ENCODE results near the gene GAB3. TPM values are rescaled to one million over a fixed set of nuclear protein-coding genes. Genes with fewer than 3 reads are reported as not detected.
A peak's percentile ranks its signal among the peaks of the same experiment; 100 is the strongest.

Gene GAB3
- total RNA-seq, 4 donors from 2014 or later = 0.92 to 2.2 (median 1.1) TPM

DNA sequence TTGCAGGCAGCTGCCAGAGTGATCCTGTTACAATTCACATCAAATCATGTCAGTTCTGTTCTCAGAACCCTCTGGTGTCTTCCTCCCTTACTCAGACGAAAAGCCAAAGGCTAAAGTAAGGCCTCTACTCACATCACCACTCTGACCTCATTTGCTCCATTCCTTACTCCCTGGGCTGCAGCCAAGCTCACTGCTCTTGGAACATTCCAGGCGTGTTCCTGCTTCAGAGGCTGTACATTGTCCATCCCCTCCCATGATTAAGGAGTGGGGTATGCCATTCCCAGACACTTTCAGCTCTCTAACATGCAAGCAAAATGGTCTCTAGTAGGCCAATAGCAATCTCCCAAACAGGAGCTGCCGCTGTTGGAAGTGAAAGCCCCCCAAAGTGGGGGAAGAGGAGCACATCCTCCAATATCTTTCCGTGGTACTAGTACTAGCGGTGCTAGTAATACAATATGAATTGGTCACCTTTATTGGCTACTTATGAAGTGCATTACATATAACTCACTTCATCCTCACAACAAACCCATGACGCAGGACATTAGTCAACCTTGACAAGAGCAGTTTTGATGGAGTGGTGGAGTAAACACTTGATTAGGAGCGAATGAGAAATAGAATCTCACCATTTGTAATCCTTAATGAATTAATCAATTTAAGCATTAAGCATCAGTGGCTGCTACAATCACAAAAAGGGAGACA is 15.0 kb downstream of the GAB3 start:
- peak in 1 of 2 donors; percentile 53 for DNase-seq
- intact Hi-C loops (cut with DNase I; ENCODE audit: low total_unique reads) (no loop called here), in situ Hi-C loops (cut with MboI; ENCODE audit: low sequenced_read_pairs in 4 of 4) (no loop called here)
- Histone ChIP-seq H3K4me3 (no peak overlapping the region), H3K27ac (peak overlapping the region; percentile 40 to 70 (median 58)), H3K27me3 (no peaks in the 10 kb centered on the region), H3K36me3 (no peaks in the 10 kb centered on the region), H3K9me3 (no peaks in the 10 kb centered on the region), H3K4me1 (peaks cover 41 to 49% of the 10 kb centered on the region in 2 donors)
- ATAC-seq = peak in 1 of 2 donors; percentile 55
- no peak for TF ChIP-seq CTCF (IDR thresholded peaks at IDR 0.05 in 4 of 5, conservative IDR thresholded peaks at IDR 0.05 in 1 of 5)
- TF ChIP-seq POLR2A (IDR thresholded peaks at IDR 0.05) = no peak

DNA sequence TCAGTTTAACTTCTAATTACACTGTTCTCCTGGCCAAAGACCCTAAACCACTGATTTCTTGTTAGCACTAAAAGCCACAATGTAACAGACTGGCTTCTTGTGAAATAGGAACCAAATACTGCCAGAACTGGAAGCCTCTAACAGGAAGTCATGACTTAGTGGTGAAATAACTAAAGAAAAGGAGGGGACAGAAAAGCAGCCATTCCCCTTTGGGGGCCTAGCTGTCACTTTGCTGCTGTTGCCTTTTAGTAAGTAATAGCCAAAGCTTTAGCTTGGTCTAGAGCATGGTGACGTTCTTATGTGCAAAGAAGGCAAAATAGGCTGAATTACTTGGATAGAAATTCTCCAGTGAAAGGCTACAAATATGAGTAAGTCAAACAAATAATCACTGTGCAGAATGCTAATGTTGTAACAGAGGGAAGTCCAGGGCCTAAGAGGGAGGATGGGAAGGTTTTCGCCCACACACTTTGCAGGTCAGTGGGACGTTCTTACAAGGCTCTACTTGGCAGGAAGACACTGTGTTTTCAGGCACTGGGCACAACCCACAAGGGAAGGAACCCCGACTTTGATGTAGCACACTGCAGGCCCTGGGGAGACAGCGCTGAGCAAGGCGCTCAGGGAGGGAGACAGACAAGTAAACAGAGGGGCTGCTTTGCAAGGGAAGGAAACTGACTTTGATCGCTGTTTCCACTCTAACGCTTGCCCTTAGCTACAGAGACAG is 16.7 kb downstream of the GAB3 start:
- no peak for ATAC-seq
- H3K4me3 ChIP-seq = no peak overlapping the region
- in situ Hi-C loops (cut with MboI; ENCODE audit: low sequenced_read_pairs in 4 of 4) = no loop called here
- DNase-seq = no peak
- H3K9me3 ChIP-seq = no peaks in the 10 kb centered on the region
- peak overlapping the region; percentile 40 to 70 (median 56) for H3K27ac ChIP-seq
- no peaks in the 10 kb centered on the region for H3K36me3 ChIP-seq
- peaks cover 52 to 65% of the 10 kb centered on the region in 2 donors for H3K4me1 ChIP-seq
- TF ChIP-seq POLR2A (IDR thresholded peaks at IDR 0.05) = no peak
- TF ChIP-seq CTCF (IDR thresholded peaks at IDR 0.05 in 4 of 5, conservative IDR thresholded peaks at IDR 0.05 in 1 of 5) = no peak
- intact Hi-C loops (cut with DNase I; ENCODE audit: low total_unique reads) = no loop called here
- no peaks in the 10 kb centered on the region for H3K27me3 ChIP-seq

GRCh38 chrX:154733066-154733425 is 17.8 kb downstream of the GAB3 start:
- H3K27me3 ChIP-seq = no peaks in the 10 kb centered on the region
- in situ Hi-C loops (cut with MboI; ENCODE audit: low sequenced_read_pairs in 4 of 4) (no loop called here), intact Hi-C loops (cut with DNase I; ENCODE audit: low total_unique reads) (no loop called here)
- ATAC-seq = no peak
- TF ChIP-seq POLR2A (IDR thresholded peaks at IDR 0.05) (no peak), CTCF (IDR thresholded peaks at IDR 0.05 in 4 of 5, conservative IDR thresholded peaks at IDR 0.05 in 1 of 5) (no peak)
- peaks cover 61 to 70% of the 10 kb centered on the region in 2 donors for H3K4me1 ChIP-seq
- H3K36me3 ChIP-seq = no peaks in the 10 kb centered on the region
- DNase-seq = no peak
- H3K4me3 ChIP-seq = no peak overlapping the region
- peak overlapping the region; percentile 44 to 70 (median 59) for H3K27ac ChIP-seq
- no peaks in the 10 kb centered on the region for H3K9me3 ChIP-seq

DNA sequence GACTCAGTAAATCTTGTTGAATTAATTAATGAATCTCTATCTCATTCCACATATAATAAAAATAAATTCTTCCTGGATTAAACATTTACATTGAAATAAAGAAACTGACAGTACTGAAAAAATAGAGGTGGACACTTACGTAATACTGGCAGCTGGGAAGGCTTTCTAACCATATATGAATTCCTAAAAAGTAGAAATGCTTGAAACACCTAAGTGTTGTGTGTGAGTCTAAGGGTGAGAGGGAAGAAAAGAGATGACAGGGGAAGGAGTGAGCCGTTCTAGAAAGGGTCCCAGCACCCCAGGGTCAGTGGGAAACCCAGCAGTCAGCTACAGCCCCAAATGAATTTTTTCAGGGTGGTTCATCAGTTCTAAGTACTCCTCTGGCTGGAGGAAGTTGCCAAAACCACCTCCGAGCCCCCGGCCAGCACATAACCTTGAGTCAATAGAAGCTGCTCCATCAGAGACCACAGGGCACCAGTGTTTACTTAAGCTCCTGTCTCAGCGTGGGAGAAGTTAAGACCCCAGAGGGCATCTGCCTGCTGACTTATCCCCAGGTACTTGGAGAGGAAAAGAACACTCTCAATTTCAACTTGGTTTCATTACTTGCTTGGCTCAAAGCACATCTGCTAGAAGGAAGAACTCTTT is 18.3 kb downstream of the GAB3 start:
- H3K4me1 ChIP-seq = peaks cover 60 to 69% of the 10 kb centered on the region in 2 donors
- H3K4me3 ChIP-seq = no peak overlapping the region
- no peaks in the 10 kb centered on the region for H3K9me3 ChIP-seq
- peak overlapping the region; percentile 43 to 70 (median 59) for H3K27ac ChIP-seq
- no peak for TF ChIP-seq POLR2A (IDR thresholded peaks at IDR 0.05)
- TF ChIP-seq CTCF (IDR thresholded peaks at IDR 0.05 in 4 of 5, conservative IDR thresholded peaks at IDR 0.05 in 1 of 5) = no peak
- DNase-seq (no peak), ATAC-seq (no peak)
- intact Hi-C loops (cut with DNase I; ENCODE audit: low total_unique reads) (no loop called here), in situ Hi-C loops (cut with MboI; ENCODE audit: low sequenced_read_pairs in 4 of 4) (no loop called here)
- no peaks in the 10 kb centered on the region for H3K36me3 ChIP-seq
- no peaks in the 10 kb centered on the region for H3K27me3 ChIP-seq

Data from gastrocnemius medialis (tissue), 4 donors.